ENCODE data around the gene CLIC3. TPM values are rescaled to one million over a fixed set of nuclear protein-coding genes. Genes with fewer than 3 reads are reported as not detected.

CLIC3 gene
- total and polyA plus RNA-seq, 2 donors (not counting 1 experiment from before 2014, with no cell fraction given) = 1.1 to 1.9 TPM

GRCh38 chr9:136949817-136950655 lies 46.3 kb downstream of the CLIC3 start:
- no peaks in the 10 kb centered on the region for H3K9me3 ChIP-seq (ENCODE audit: control extremely low read depth in 1 of 3, control insufficient read depth in 2 of 3, insufficient read depth in 1 of 3, low read length in 2 of 3)
- H3K4me2 ChIP-seq (replicated peaks; ENCODE audit: low read depth, low read length, poor library complexity, severe bottlenecking) = peak overlapping the region; percentile 94
- Mint-ChIP-seq H3K9me3 (ENCODE audit: insufficient read depth) (no peaks in the 10 kb centered on the region), H3K27ac (peak overlapping the region; percentile 92), H3K27me3 (no peaks in the 10 kb centered on the region), H3K4me3 (peak overlapping the region; percentile 88), H3K4me1 (peaks cover 8% of the 10 kb centered on the region)
- H3K27me3 ChIP-seq (replicated peaks in 1 of 4; ENCODE audit: control extremely low read depth in 1 of 4, control insufficient read depth in 3 of 4, insufficient read depth in 4 of 4, low read length in 3 of 4) = no peaks in the 10 kb centered on the region
- WGBS (ENCODE audit: insufficient coverage) = 7% methylated on average over 61 of the region's 63 CpGs
- peak overlapping the region; percentile 41 to 72 for H3K27ac ChIP-seq (ENCODE audit: low read length in 2 of 2)
- TF ChIP-seq EZH2 (IDR thresholded peaks at IDR 0.05; ENCODE audit: borderline replicate concordance, insufficient read depth, low read depth, low read length, poor library complexity, severe bottlenecking) (no peak), CTCF (IDR thresholded peaks at IDR 0.05) (peak; percentile 36)
- intact Hi-C loops (cut with micrococcal nuclease) = loop anchor here (1.0 kb wide), 1 partner anchor 75 kb away; no protein-coding TSS in a partner anchor
- H3K9ac ChIP-seq (ENCODE audit: low read length) = peak overlapping the region; percentile 66
- peak; percentile 95 for ATAC-seq (ENCODE audit: low read depth)
- CTCF ChIA-PET = interaction anchor here (1.0 kb wide), 3 partner anchors 79 to 85 kb away, joined by 3 to 5 read pairs (median 4); partner anchors contain the start of gene FUT7
- H3K36me3 ChIP-seq (replicated peaks in 1 of 2; ENCODE audit: control extremely low read depth in 1 of 2, control insufficient read depth in 1 of 2, extremely low read depth in 1 of 2, insufficient read depth in 2 of 2, low read length in 1 of 2) = no peaks in the 10 kb centered on the region
- POLR2A ChIA-PET = interaction anchor here (0.7 kb wide), 3 partner anchors 11 to 724 kb away, joined by 3 read pairs; no protein-coding TSS in a partner anchor
- H3K79me2 ChIP-seq (ENCODE audit: control insufficient read depth, insufficient read depth, low read length) = no peaks in the 10 kb centered on the region
- H2AFZ ChIP-seq (ENCODE audit: insufficient read depth, low read depth, low read length, poor library complexity, severe bottlenecking) = peak overlapping the region; percentile 94
- peak; percentile 97 for DNase-seq
- H4K20me1 ChIP-seq (ENCODE audit: control insufficient read depth, insufficient read depth, low read length, poor library complexity, severe bottlenecking) = no peaks in the 10 kb centered on the region
- H3K4me3 ChIP-seq (ENCODE audit: control extremely low read depth in 1 of 5, extremely low read depth in 1 of 5, insufficient read depth in 1 of 5, low read depth in 2 of 5, low read length in 4 of 5) = peak overlapping the region; percentile 44 to 65 (median 58)
- peaks cover 10 to 15% of the 10 kb centered on the region in 2 donors for H3K4me1 ChIP-seq (ENCODE audit: control insufficient read depth in 2 of 2, insufficient read depth in 2 of 2, low read length in 2 of 2)

All from B cell (primary cell).